ENCODE data around the gene BDNF.
A peak's percentile ranks its signal among the peaks of the same experiment; 100 is the strongest.

- TF ChIP-seq CTCF (conservative IDR thresholded peaks at IDR 0.05; ENCODE audit: low read length) (peak; percentile 86), EZH2phosphoT487 (IDR thresholded peaks at IDR 0.05; ENCODE audit: borderline replicate concordance) (no peak)
Observed at GRCh38 chr11:27705873-27706820, 5.9 kb upstream of the BDNF start.
